ENCODE measurements around the gene TAL1. TPM values are rescaled to one million over a fixed set of nuclear protein-coding genes. Genes with fewer than 3 reads are reported as not detected.

Gene TAL1
- total and polyA plus RNA-seq, 4 donors, result 6.4 to 9.6 (median 9.0) TPM

GRCh38 chr1:47209725-47210325 is 22.2 kb downstream of the TAL1 start:
- WGBS, 2 donors, result 80 to 87% methylated on average over 3 of the region's 3 CpGs
- H3K27ac ChIP-seq (ENCODE audit: low read depth in 1 of 2, low read length in 1 of 2), result no peak overlapping the region
- peaks cover 0 to 20% (median 0%) of the 10 kb centered on the region in 3 donors for H3K27me3 ChIP-seq (ENCODE audit: control insufficient read depth in 3 of 3, insufficient read depth in 3 of 3, low read length in 2 of 3)
- ATAC-seq (ENCODE audit: insufficient read depth, low FRiP score), result no peak
- H3K4me1 ChIP-seq (ENCODE audit: control insufficient read depth in 5 of 5, insufficient read depth in 5 of 5, low read length in 5 of 5), result peaks cover 0 to 6% (median 0%) of the 10 kb centered on the region in 5 donors
- no peaks in the 10 kb centered on the region for H3K36me3 ChIP-seq (ENCODE audit: control insufficient read depth in 4 of 4, insufficient read depth in 4 of 4, low read length in 4 of 4)
- H3K4me3 ChIP-seq, result no peak overlapping the region
- H3K9me3 ChIP-seq (ENCODE audit: control insufficient read depth in 4 of 4, insufficient read depth in 3 of 4, low read length in 3 of 4), result no peaks in the 10 kb centered on the region
- TF ChIP-seq, protein P1, sequence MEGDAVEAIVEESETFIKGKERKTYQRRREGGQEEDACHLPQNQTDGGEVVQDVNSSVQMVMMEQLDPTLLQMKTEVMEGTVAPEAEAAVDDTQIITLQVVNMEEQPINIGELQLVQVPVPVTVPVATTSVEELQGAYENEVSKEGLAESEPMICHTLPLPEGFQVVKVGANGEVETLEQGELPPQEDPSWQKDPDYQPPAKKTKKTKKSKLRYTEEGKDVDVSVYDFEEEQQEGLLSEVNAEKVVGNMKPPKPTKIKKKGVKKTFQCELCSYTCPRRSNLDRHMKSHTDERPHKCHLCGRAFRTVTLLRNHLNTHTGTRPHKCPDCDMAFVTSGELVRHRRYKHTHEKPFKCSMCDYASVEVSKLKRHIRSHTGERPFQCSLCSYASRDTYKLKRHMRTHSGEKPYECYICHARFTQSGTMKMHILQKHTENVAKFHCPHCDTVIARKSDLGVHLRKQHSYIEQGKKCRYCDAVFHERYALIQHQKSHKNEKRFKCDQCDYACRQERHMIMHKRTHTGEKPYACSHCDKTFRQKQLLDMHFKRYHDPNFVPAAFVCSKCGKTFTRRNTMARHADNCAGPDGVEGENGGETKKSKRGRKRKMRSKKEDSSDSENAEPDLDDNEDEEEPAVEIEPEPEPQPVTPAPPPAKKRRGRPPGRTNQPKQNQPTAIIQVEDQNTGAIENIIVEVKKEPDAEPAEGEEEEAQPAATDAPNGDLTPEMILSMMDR (IDR thresholded peaks at IDR 0.05; ENCODE audit: control extremely low read depth, extremely low read depth), result no peak
- H3K9ac ChIP-seq (ENCODE audit: insufficient read depth in 1 of 2, low read length in 2 of 2), result no peak overlapping the region
- no peak for DNase-seq

- H3K9ac ChIP-seq (ENCODE audit: insufficient read depth in 1 of 2, low read length in 2 of 2), result no peak overlapping the region
- H3K9me3 ChIP-seq (ENCODE audit: control insufficient read depth in 4 of 4, insufficient read depth in 3 of 4, low read length in 3 of 4), result no peaks in the 10 kb centered on the region
- no peak overlapping the region for H3K27ac ChIP-seq (ENCODE audit: low read depth in 1 of 2, low read length in 1 of 2)
- H3K4me3 ChIP-seq, result no peak overlapping the region
- ATAC-seq (ENCODE audit: insufficient read depth, low FRiP score) (no peak), DNase-seq (no peak)
- H3K36me3 ChIP-seq (ENCODE audit: control insufficient read depth in 4 of 4, insufficient read depth in 4 of 4, low read length in 4 of 4), result no peaks in the 10 kb centered on the region
- peaks cover 0 to 6% (median 0%) of the 10 kb centered on the region in 5 donors for H3K4me1 ChIP-seq (ENCODE audit: control insufficient read depth in 5 of 5, insufficient read depth in 5 of 5, low read length in 5 of 5)
- peaks cover 0 to 24% (median 0%) of the 10 kb centered on the region in 3 donors for H3K27me3 ChIP-seq (ENCODE audit: control insufficient read depth in 3 of 3, insufficient read depth in 3 of 3, low read length in 2 of 3)
- TF ChIP-seq, protein P1 (IDR thresholded peaks at IDR 0.05; ENCODE audit: control extremely low read depth, extremely low read depth), result no peak
- 67 to 84% methylated on average over 8 of the region's 8 CpGs for WGBS, 2 donors
Measured at GRCh38 chr1:47209091-47209490, 22.9 kb downstream of the TAL1 start.

DNA sequence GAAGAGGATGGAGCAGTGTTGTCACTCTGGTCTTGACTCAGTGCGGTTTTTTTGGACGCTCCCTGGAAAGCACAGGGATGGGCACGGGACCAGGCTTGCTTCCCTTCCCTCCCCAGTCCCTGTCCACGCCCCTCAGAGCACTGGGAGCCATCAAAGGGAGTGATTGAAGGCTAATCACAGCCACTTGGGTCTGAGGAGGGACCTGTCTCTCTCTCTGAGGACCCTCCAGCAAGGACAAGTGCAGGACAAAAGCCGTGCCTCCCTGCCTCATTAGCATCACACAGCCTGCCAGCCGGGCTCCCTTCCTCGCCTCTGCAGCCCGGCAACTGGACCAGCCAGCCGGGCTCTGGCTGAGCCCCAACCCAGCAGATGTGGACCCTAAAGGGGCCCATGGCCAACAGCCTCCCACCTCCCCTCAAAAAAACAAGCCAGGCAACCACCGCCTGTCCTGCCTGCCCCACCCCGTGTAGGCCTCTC is 23.6 kb downstream of the TAL1 start:
- H3K4me1 ChIP-seq (ENCODE audit: control insufficient read depth in 5 of 5, insufficient read depth in 5 of 5, low read length in 5 of 5), result peaks cover 0 to 6% (median 0%) of the 10 kb centered on the region in 5 donors
- ATAC-seq (ENCODE audit: insufficient read depth, low FRiP score) (no peak), DNase-seq (no peak)
- H3K27me3 ChIP-seq (ENCODE audit: control insufficient read depth in 3 of 3, insufficient read depth in 3 of 3, low read length in 2 of 3), result peaks cover 0 to 24% (median 0%) of the 10 kb centered on the region in 3 donors
- TF ChIP-seq, protein P1 (IDR thresholded peaks at IDR 0.05; ENCODE audit: control extremely low read depth, extremely low read depth), result no peak
- H3K9ac ChIP-seq (ENCODE audit: insufficient read depth in 1 of 2, low read length in 2 of 2), result no peak overlapping the region
- no peak overlapping the region for H3K27ac ChIP-seq (ENCODE audit: low read depth in 1 of 2, low read length in 1 of 2)
- no peak overlapping the region for H3K4me3 ChIP-seq
- H3K9me3 ChIP-seq (ENCODE audit: control insufficient read depth in 4 of 4, insufficient read depth in 3 of 4, low read length in 3 of 4), result no peaks in the 10 kb centered on the region
- no peaks in the 10 kb centered on the region for H3K36me3 ChIP-seq (ENCODE audit: control insufficient read depth in 4 of 4, insufficient read depth in 4 of 4, low read length in 4 of 4)
- 68 to 80% methylated on average over 11 of the region's 11 CpGs for WGBS, 2 donors
